GM10847 (cell line): Measurements from ENCODE around the gene CDC20.

Experiments
- POLR2A ChIP-seq: IDR thresholded peaks from 2 replicates; pipeline ENCODE4 v1.6.1; 2011; ENCODE audit not compliant: insufficient read length; ENCODE audit errors: extremely low read depth

Gene CDC20

DNA sequence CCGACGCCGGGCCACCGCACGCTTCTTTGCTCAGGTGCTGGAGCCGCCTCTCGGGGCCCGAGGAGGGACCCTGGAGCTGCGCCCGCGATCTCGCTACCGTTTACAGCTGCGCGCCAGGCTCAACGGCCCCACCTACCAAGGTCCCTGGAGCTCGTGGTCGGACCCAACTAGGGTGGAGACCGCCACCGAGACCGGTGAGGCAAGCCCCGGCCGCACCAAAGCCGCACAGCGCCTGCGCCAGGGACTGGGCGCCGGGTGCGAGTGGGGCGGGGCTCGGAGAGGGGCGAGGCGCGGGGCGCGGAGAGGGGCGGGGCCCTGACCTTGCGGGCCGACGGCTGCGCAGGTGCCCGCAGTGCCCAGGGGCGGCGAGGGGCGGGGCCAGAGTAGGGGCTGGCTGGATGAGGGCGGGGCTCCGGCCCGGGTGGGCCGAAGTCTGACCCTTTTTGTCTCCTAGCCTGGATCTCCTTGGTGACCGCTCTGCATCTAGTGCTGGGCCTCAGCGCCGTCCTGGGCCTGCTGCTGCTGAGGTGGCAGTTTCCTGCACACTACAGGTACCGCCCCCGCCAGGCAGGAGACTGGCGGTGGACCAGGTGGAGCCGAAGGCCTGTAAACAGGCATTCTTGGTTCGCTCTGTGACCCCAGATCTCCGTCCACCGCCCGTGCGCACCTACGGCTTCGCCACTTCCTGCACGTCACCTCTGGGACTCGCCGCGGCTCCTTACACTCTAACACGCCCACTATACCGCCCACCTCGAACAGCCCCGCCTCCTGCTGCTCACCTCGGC lies 9.8 kb upstream of the CDC20 start:
- TF ChIP-seq POLR2A = peak; percentile 11

DNA sequence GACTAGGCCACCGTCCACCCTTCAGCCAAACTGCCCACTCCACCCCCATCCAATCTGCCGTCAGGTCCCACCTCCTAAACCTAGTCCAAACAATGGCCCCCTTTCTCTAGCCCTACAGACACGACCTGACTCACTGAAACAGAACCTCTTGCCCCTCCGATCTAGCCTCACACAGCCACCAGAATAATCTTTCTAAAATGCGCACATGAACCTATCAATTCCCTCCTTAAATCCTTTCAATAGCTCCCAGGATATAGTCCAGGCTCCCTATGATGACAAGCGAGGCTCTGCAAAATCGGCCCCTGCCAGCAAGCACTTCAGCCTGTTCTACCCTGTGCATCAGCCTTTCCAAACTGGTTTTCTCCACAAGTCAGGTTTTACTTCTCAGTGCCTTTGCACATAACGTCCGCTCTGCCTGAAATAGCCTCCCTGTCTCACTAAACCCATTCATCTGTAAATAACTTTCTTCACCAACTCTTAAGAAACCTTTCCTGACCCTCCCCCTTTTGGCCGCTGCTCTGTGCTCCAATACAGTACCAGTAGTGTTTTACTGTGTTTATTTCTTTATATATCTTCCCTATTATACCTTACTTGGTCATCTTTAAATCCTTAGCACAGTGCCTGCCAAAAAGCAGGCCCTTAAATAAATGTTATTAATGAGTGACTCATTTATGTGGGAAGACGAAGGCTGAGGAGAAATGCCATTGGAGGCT lies 9.0 kb upstream of the CDC20 start:
- no peak for TF ChIP-seq POLR2A

- no peak for TF ChIP-seq POLR2A
These were observed 7.8 kb upstream of the CDC20 start for GRCh38 chr1:43350976-43351375.

DNA sequence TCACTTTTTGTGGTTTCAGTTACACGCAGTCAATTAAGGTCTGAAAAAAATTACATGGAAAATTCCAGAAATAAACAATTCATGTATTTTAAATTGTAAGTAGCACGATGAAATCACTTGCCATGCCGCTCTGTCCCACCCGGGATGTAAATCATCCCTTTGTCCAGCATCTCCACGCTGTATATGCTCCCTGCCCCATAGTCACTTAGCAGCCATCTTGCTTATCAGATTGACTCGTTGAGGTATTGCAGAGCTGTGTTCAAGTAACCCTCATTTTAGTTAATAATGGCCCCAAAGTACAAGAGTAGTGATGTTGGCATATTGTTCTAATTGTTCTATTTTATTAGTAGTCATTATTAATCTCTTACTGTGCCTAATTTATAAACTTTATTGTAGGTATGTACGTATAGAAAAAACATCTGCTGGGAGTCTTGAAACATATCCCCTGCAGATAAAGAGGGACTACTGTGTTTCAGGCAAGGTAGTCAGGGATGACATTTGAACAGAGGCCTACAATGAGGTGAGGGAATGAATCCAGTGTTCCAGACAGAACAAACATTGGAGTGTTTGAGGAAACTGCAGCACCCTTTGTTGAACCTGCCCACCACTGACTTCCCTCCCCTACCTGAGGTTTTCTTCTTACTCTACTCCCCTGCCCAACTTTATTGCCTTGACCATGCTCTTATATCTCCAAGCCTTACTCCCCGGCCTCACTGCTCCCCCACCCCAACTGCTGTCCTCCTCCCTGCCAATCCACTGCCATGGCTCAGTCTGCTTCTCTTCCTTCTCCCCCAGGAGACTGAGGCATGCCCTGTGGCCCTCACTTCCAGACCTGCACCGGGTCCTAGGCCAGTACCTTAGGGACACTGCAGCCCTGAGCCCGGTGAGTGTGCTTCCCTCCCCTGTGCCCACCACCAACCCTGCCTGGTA lies 7.1 kb upstream of the CDC20 start:
- no peak for TF ChIP-seq POLR2A

DNA sequence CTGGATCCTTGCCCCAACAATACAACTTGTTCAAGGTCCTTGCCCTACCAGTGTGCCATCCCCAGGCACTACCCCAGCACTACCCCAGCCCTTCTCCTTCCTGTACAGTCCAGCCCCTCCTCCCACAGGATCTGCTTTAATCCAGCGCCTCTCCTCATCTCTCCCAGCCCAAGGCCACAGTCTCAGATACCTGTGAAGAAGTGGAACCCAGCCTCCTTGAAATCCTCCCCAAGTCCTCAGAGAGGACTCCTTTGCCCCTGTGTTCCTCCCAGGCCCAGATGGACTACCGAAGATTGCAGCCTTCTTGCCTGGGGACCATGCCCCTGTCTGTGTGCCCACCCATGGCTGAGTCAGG lies 6.5 kb upstream of the CDC20 start:
- no peak for TF ChIP-seq POLR2A

DNA sequence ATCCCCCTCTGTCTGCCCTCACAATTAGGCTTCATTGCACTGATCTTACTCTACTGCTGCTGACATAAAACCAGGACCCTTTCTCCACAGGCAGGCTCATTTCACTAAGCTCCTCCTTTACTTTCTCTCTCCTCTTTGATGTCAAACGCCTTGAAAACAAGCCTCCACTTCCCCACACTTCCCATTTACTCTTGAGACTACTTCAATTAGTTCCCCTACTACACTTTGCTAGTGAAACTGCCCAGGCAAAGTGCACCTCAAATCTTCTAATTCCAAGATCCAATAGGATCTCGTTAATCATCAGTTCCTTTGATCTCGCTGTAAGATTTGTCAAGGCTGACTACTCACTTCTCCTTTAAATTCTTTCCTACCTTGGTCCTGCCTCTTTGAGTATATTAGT lies 5.9 kb upstream of the CDC20 start:
- no peak for TF ChIP-seq POLR2A

DNA sequence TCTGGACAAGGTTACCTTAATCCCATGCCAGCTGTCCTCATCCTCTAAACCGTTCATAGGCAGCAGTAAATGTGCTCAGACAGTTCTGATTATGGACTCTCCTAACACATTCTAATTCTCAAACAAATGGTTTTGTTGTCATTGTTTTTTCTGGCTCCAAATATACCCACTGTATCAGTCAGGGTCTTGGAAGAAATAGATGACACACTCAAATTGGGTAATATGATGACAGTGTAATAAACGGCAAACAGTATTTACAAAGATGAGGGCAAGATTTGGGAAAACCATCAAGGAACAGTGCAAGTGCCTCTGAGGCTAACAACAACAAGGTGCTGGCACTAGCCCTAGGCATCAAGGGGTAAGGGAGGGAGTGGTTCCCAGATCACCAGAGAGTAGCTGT lies 4.3 kb upstream of the CDC20 start:
- TF ChIP-seq POLR2A = no peak

DNA sequence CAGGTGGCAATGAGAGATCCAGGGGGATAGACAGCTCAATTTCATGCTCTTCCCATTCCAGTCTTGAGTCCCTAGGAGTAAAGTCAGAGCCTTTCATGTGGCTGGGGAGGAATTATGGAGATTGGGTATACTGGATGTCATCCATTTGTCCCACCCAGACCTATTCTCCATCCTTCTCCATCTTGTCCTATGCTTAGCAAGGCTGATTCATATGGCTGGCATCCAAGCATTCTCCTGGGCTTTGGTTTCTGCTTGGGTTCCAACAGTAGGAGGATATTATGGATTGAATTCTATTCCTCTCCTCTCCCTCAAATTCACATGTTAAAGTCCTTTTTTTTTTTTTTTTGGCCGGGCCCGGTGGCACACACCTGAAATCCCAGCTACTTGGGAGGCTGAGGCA lies 3.8 kb upstream of the CDC20 start:
- no peak for TF ChIP-seq POLR2A

GRCh38 chr1:43357251-43357650 lies 1.5 kb upstream of the CDC20 start:
- no peak for TF ChIP-seq POLR2A

DNA sequence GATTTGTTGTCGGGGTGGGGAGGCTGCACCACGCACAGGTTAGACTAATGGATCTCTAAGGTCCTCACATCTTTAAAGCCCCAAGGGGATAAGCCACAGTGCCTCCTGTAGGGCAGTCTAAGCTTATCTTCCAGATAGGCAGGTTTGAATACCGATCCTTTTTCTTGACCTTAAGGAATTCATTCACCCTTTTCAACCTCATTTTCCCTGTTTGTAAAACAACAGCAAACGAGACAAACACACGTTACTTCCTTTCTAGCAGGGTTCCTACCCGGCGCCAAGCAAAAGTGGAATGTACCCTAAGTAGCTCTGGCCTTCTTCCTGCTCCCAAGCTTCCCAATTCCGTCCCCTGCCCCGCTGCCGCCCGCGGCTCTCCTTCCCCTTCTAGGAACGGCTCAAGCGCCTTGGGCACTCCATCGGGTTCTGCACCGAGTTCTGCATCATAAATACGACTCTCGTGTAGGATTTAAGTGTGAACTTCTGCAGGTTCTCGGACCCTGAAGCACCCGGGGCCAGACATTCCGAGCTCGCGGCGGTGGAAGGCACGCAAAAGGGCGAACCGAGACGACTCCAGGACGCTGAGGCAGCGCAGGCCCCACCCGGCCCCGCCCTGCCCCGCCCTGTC lies 548 bp upstream of the CDC20 start:
- peak; percentile 62 for TF ChIP-seq POLR2A

DNA sequence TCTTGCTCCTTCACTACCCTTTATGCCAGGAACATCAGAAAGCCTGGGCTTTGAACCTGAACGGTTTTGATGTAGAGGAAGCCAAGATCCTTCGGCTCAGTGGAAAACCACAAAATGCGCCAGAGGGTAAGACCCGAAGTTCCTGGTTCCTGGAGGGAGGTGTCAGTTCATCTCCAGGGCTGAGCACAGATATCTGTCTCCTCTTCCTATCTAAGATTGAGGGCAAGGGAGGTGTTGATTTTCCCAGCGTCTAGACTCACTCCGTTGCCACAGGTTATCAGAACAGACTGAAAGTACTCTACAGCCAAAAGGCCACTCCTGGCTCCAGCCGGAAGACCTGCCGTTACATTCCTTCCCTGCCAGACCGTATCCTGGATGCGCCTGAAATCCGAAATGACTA lies 915 bp downstream of the CDC20 start:
- TF ChIP-seq POLR2A = no peak

GRCh38 chr1:43360616-43361015 lies 1.8 kb downstream of the CDC20 start:
- TF ChIP-seq POLR2A = no peak

DNA sequence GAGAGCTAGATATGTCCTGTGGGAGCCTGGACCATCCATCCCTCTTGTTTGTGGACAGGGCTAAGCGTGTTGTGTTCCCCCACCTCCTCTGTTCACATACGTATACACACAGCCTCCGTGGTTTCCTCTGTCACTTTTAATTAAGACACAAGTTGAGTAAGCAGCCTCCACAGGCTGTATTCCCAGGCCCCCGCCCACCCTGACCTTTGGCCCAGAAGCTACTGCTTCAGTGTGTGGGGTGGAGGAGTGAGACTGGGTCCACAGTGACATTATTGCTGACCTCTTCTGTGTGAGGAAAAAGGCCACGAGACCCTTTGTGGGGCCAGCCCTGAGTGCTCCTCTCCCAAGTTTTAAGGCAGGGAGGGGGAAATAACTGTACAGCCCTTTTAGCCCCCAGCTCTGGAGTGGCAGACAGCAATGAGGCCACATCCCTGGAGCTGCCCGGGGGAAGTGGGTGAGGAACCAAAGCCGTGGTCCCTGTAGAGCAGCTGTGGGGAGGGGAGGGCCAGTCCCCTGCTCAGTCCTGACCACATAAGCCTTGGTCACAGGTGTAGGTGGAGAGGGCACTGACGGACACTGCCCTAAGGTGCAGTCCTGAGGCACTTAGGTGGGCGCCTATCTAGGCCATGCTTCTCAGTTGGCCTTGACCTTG lies 4.6 kb downstream of the CDC20 start:
- no peak for TF ChIP-seq POLR2A

DNA sequence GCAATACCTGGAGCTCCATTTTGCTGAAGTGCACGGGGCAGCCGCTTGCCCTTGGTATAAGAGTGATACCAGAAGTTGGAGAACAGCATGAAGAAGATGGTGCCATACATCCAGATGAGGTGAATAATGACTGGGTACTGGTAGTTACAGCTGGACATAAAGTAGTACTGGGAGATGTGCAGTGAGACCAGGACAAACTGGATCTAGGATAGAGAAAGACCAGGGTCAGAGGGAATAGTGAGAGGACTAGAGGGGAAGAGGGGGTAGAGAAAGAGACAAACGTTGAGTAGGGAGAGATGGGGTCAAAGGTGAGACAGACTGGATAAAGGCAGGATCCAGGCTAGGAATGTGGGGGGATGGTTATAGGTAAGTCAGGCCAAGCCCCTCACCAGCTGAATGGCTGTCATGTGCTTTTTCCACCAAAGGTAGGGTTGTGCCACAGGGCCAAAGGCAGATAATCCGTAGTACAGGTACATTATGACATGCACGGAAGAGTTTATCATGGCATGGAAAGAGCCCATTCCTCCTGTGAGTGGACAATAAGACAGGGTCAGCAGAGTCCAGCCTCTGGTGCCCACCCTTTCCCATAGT lies 5.2 kb downstream of the CDC20 start:
- TF ChIP-seq POLR2A = no peak
